ENCODE data around the gene AKAP6.

Gene AKAP6

GRCh38 chr14:32645551-32645950, 316.5 kb downstream of the AKAP6 start:
- no peak overlapping the region for H3K27ac Mint-ChIP-seq
- no peak for DNase-seq
- no peak overlapping the region for H3K4me3 Mint-ChIP-seq
- H3K4me1 Mint-ChIP-seq = no peaks in the 10 kb centered on the region
- peaks cover 5% of the 10 kb centered on the region for H3K27me3 Mint-ChIP-seq (ENCODE audit: low read depth, poor library complexity)
- H3K9me3 Mint-ChIP-seq = no peaks in the 10 kb centered on the region
- no peaks in the 10 kb centered on the region for H3K36me3 Mint-ChIP-seq (ENCODE audit: low read depth)
- no peak for TF ChIP-seq CTCF (IDR thresholded peaks at IDR 0.05)

GRCh38 chr14:32648434-32648833, 319.3 kb downstream of the AKAP6 start:
- TF ChIP-seq CTCF (IDR thresholded peaks at IDR 0.05) = no peak
- no peaks in the 10 kb centered on the region for H3K36me3 Mint-ChIP-seq (ENCODE audit: low read depth)
- peaks cover 5% of the 10 kb centered on the region for H3K27me3 Mint-ChIP-seq (ENCODE audit: low read depth, poor library complexity)
- no peak for DNase-seq
- H3K4me3 Mint-ChIP-seq = no peak overlapping the region
- H3K9me3 Mint-ChIP-seq = no peaks in the 10 kb centered on the region
- no peaks in the 10 kb centered on the region for H3K4me1 Mint-ChIP-seq
- no peak overlapping the region for H3K27ac Mint-ChIP-seq

- Mint-ChIP-seq H3K9me3 (no peaks in the 10 kb centered on the region), H3K27me3 (ENCODE audit: low read depth, poor library complexity) (peaks cover 5% of the 10 kb centered on the region), H3K27ac (no peak overlapping the region), H3K4me3 (no peak overlapping the region), H3K4me1 (no peaks in the 10 kb centered on the region), H3K36me3 (ENCODE audit: low read depth) (no peaks in the 10 kb centered on the region)
- no peak for DNase-seq
- TF ChIP-seq CTCF (IDR thresholded peaks at IDR 0.05) = no peak
Measured at GRCh38 chr14:32650030-32650429, 320.9 kb downstream of the AKAP6 start.

- Mint-ChIP-seq H3K36me3 (ENCODE audit: low read depth) (no peaks in the 10 kb centered on the region), H3K27me3 (ENCODE audit: low read depth, poor library complexity) (peaks cover 5% of the 10 kb centered on the region), H3K4me3 (no peak overlapping the region), H3K9me3 (no peaks in the 10 kb centered on the region), H3K27ac (no peak overlapping the region), H3K4me1 (no peaks in the 10 kb centered on the region)
- no peak for DNase-seq
- no peak for TF ChIP-seq CTCF (IDR thresholded peaks at IDR 0.05)
Measured at GRCh38 chr14:32650665-32651064, 321.6 kb downstream of the AKAP6 start.

GRCh38 chr14:32654106-32654505, 325.0 kb downstream of the AKAP6 start:
- no peaks in the 10 kb centered on the region for H3K9me3 Mint-ChIP-seq
- TF ChIP-seq CTCF (IDR thresholded peaks at IDR 0.05) = no peak

GRCh38 chr14:32656601-32657000, 327.5 kb downstream of the AKAP6 start:
- DNase-seq = no peak
- Mint-ChIP-seq H3K27ac (no peak overlapping the region), H3K4me3 (no peak overlapping the region), H3K27me3 (ENCODE audit: low read depth, poor library complexity) (peaks cover 3% of the 10 kb centered on the region), H3K9me3 (no peaks in the 10 kb centered on the region), H3K4me1 (peaks cover 30% of the 10 kb centered on the region), H3K36me3 (ENCODE audit: low read depth) (no peaks in the 10 kb centered on the region)
- no peak for TF ChIP-seq CTCF (IDR thresholded peaks at IDR 0.05)

More at GRCh38 chr14:32654106-32654505, 325.0 kb downstream of the AKAP6 start:
- Mint-ChIP-seq H3K27ac (no peak overlapping the region), H3K4me1 (peaks cover 16% of the 10 kb centered on the region), H3K27me3 (ENCODE audit: low read depth, poor library complexity) (no peaks in the 10 kb centered on the region), H3K4me3 (no peak overlapping the region), H3K36me3 (ENCODE audit: low read depth) (no peaks in the 10 kb centered on the region)
- no peak for DNase-seq
